ENCODE results near the gene BUD23. TPM values are rescaled to one million over a fixed set of nuclear protein-coding genes. Genes with fewer than 3 reads are reported as not detected.
"Not testable (repeated sequence)": the region's sequence is repeated elsewhere in the genome, so short reads cannot be mapped to it uniquely, and the experiment has no call there.

The BUD23 gene
- total and polyA plus RNA-seq, 3 donors from 2014 or later, result 231 to 252 (median 241) TPM

DNA sequence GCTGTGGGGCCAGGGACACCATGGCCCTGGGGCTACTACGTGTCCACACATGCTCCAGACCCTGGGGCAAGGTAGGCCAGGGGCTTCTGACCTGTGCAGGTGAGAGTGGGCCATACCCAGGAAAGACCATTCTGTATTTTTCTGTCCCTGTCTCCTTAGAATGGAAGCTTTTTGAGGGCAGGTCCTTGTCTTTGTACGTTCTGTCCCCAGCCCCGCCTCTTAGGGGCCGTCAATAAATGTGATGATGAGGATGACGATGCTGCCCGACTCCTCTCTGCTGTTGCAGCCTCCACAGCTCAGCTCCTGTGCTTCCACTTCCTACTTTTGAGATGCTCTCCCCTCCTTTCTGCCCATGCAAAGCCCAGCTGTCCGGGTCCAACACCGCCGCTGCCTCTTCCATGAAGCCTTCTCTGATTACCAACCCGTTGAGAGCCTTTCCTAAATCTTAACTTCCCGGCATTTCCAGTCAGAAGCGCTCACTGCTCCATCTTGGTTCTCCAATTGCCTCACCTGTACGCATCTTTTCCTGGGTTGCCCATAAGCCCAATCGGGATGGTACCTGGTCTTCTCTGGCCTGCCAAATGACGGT is 11.4 kb upstream of the BUD23 start:
- intact Hi-C loops (cut with DNase I; ENCODE audit: low total_unique reads), result no loop called here
- no peaks in the 10 kb centered on the region for H3K36me3 ChIP-seq (ENCODE audit: low read depth, missing control alignments)
- DNase-seq, result no peak
- no peak overlapping the region for H3K4me3 ChIP-seq
- no peaks in the 10 kb centered on the region for H3K9me3 ChIP-seq
- no peak for TF ChIP-seq CTCF (IDR thresholded peaks at IDR 0.05)
- no peak for TF ChIP-seq POLR2A (IDR thresholded peaks at IDR 0.05)
- WGBS, 2 donors, result 94 to 95% methylated on average over 14 to 15 of the region's 15 CpGs
- H3K27me3 ChIP-seq, result no peaks in the 10 kb centered on the region
- peaks cover 16% of the 10 kb centered on the region for H3K4me1 ChIP-seq
- no peak overlapping the region for H3K27ac ChIP-seq

DNA sequence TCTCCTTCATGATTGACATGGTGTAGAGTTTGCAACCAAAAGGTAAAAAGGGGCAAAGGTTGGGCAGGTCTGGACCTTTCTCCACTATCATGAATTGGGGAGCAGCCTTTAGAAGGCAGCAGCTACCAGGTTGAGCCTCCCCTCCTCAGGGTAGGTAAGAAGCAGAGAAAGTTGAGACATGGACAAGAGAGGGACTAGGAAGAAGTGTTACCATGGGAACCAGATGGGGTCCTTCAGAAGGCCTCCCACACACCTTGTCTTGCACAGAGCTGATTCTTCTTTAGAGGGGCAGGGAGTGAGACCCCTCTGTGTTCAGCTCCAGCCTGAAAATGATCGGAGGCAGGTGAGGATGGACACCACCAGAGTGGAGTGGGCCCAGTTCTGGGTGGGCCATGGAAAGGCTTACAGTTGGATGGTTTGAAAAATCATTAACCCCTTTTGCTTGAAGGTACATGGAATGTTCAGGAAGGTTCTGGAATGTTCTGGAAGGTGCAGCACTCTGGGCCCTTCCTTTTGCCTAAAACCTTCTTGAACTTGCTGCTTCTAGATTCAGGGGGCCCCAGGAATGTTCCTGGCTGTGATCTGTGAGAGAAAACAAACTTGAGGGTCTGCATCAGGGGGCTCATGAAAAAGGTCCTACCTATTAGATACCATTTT is 8.8 kb upstream of the BUD23 start:
- H3K4me1 ChIP-seq, result peaks cover 24% of the 10 kb centered on the region
- peak overlapping the region; percentile 49 to 78 for H3K27ac ChIP-seq
- H3K36me3 ChIP-seq (ENCODE audit: low read depth, missing control alignments), result no peaks in the 10 kb centered on the region
- no peak overlapping the region for H3K4me3 ChIP-seq
- H3K9me3 ChIP-seq, result no peaks in the 10 kb centered on the region
- no peaks in the 10 kb centered on the region for H3K27me3 ChIP-seq
- intact Hi-C loops (cut with DNase I; ENCODE audit: low total_unique reads), result no loop called here
- 92% methylated on average over 1 of the region's 1 CpG; no CpG with 5 or more reads in 1 of the 2 donors for WGBS, 2 donors
- no peak for DNase-seq
- TF ChIP-seq CTCF (IDR thresholded peaks at IDR 0.05), result no peak
- TF ChIP-seq POLR2A (IDR thresholded peaks at IDR 0.05), result no peak

DNA sequence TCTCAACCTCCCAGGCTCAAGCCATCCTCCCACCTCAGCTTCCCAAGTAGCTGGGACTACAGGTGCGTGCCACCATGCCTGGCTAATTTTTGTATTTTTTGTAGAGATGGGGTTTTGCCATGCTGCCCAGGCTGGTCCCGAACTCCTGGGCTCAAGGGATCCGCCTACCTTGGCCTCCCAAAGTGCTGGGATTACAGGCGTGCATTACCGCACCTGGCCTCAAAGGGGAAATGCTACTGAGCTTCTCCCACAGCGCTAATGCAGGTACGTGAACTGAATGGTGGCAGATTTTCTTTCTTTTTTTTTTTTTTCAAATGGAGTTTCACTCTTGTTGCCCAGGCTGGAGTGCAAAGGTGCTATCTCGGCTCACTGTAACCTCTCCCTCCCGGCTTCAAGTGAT is 7.3 kb upstream of the BUD23 start:
- H3K36me3 ChIP-seq (ENCODE audit: low read depth, missing control alignments); H3K9me3 ChIP-seq; DNase-seq; H3K27me3 ChIP-seq; intact Hi-C loops (cut with DNase I; ENCODE audit: low total_unique reads); H3K4me3 ChIP-seq: not testable (repeated sequence)
- 76 to 86% methylated on average over 9 of the region's 9 CpGs for WGBS, 2 donors
- Histone ChIP-seq H3K4me1 (peaks cover 35% of the 10 kb centered on the region), H3K27ac (peak overlapping the region in 1 of 2 donors; percentile 78)

DNA sequence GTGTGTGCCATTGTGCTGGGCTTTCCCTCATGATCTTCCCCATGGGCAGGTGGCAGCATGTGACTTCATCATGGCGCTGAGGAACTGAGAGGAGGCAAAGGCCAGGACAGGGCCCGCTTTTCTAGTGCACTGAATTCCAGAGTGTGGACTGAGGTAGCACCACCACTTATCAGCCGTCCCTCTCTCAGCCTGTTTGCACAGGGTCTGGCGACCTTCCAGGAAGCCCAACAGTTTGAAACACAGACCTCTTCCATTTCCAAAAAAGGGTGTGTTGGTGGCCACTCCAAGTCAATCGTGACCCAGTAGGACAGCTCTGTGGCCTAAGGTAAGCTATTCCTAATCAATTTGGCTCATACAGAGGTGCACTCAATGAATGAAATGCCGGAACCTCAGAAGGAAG is 4.5 kb upstream of the BUD23 start:
- 80 to 82% methylated on average over 2 to 6 of the region's 6 CpGs for WGBS, 2 donors
- Histone ChIP-seq H3K27ac (peak overlapping the region; percentile 46 to 70), H3K4me1 (peaks cover 43% of the 10 kb centered on the region), H3K4me3 (no peak overlapping the region), H3K36me3 (ENCODE audit: low read depth, missing control alignments) (no peaks in the 10 kb centered on the region), H3K9me3 (no peaks in the 10 kb centered on the region), H3K27me3 (no peaks in the 10 kb centered on the region)
- no peak for DNase-seq
- intact Hi-C loops (cut with DNase I; ENCODE audit: low total_unique reads), result no loop called here
- TF ChIP-seq CTCF (IDR thresholded peaks at IDR 0.05) (no peak), POLR2A (IDR thresholded peaks at IDR 0.05) (no peak)

GRCh38 chr7:73679709-73680108 is 3.7 kb upstream of the BUD23 start:
- peak overlapping the region; percentile 46 to 70 for H3K27ac ChIP-seq
- DNase-seq, result no peak
- H3K4me3 ChIP-seq, result no peak overlapping the region
- 73 to 75% methylated on average over 2 of the region's 2 CpGs for WGBS, 2 donors
- H3K4me1 ChIP-seq, result peaks cover 49% of the 10 kb centered on the region
- TF ChIP-seq POLR2A (IDR thresholded peaks at IDR 0.05), result no peak
- no peak for TF ChIP-seq CTCF (IDR thresholded peaks at IDR 0.05)
- H3K9me3 ChIP-seq, result no peaks in the 10 kb centered on the region
- H3K36me3 ChIP-seq (ENCODE audit: low read depth, missing control alignments), result no peaks in the 10 kb centered on the region
- no peaks in the 10 kb centered on the region for H3K27me3 ChIP-seq
- intact Hi-C loops (cut with DNase I; ENCODE audit: low total_unique reads), result no loop called here
